Cardiac fibroblast (primary cell): Measurements from ENCODE around the gene DNAJC5.
A peak's percentile ranks its signal among the peaks of the same experiment; 100 is the strongest.
"Not testable (repeated sequence)": the region's sequence is repeated elsewhere in the genome, so short reads cannot be mapped to it uniquely, and the experiment has no call there.

ENCODE experiments used
- DNase-seq, 2 donors: peaks; one replicate each; pipeline versions ENCODE4 v3.0.0 to v3.0.0-alpha.2; 2010; ENCODE audit warnings: low read depth in 2 of 2
- H3K4me3 ChIP-seq, 2 donors: replicated peaks in 1 of 2; 1 replicate in 1 of 2; 2 replicates in 1 of 2; pipeline ENCODE4 v1.5.1; 2011; ENCODE audit warnings: low read depth in 2 of 2, low read length in 2 of 2, mild to moderate bottlenecking in 2 of 2, moderate library complexity in 1 of 2
- TF ChIP-seq, protein P1 (sequence below): IDR thresholded peaks from one replicate; pipeline ENCODE4 v1.5.1; 2011; ENCODE audit warnings: low read depth, mild to moderate bottlenecking, low read length, inconsistent platforms

DNAJC5 gene

DNA sequence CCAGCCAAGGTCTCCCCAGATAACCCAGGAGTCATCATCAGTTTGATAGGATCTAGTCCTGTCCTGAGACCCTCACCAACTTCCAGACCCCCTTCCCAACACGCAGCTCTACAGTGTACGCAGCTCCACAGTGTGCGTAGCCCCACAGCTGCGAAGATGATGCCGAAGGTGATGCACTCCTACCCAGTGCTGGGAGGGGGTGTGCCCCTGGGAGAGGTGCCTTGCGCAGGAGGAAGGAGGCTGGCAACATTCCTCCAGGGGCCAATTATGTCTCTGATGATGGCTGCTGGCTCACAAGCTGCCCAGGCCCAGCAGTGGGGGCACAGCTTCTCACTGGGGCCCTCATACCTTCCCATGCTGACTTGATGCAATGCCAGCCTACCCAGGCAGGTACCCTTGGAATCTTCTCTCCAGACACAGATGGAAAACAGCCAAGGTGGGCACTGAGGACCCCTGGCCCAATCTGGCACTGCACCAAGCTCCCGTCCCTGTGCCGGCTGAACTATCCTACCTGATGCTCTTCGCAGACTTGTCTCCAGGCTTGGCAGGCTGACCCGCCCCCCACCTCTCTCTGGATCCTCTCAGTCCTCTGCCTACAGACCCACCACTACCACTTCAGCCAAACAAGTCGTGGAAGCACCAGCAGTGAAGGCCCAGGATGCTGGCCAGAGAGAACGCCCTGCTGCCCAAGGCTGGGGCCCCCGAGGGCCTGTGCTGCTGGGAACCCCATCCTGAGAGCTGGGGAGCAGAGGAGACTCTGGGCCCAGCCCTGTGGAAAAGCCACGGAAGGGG, 73.4 kb downstream of the DNAJC5 start:
- TF ChIP-seq, protein P1, sequence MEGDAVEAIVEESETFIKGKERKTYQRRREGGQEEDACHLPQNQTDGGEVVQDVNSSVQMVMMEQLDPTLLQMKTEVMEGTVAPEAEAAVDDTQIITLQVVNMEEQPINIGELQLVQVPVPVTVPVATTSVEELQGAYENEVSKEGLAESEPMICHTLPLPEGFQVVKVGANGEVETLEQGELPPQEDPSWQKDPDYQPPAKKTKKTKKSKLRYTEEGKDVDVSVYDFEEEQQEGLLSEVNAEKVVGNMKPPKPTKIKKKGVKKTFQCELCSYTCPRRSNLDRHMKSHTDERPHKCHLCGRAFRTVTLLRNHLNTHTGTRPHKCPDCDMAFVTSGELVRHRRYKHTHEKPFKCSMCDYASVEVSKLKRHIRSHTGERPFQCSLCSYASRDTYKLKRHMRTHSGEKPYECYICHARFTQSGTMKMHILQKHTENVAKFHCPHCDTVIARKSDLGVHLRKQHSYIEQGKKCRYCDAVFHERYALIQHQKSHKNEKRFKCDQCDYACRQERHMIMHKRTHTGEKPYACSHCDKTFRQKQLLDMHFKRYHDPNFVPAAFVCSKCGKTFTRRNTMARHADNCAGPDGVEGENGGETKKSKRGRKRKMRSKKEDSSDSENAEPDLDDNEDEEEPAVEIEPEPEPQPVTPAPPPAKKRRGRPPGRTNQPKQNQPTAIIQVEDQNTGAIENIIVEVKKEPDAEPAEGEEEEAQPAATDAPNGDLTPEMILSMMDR: no peak
- peak overlapping the region; percentile 59 to 62 for H3K4me3 ChIP-seq

GRCh38 chr20:63968928-63969760, 74.2 kb downstream of the DNAJC5 start:
- TF ChIP-seq, protein P1: no peak
- DNase-seq: no peak
- H3K4me3 ChIP-seq: peak overlapping the region; percentile 59 to 62

More for the DNA sequence above, 73.4 kb downstream of the DNAJC5 start:
- DNase-seq: no peak

DNA sequence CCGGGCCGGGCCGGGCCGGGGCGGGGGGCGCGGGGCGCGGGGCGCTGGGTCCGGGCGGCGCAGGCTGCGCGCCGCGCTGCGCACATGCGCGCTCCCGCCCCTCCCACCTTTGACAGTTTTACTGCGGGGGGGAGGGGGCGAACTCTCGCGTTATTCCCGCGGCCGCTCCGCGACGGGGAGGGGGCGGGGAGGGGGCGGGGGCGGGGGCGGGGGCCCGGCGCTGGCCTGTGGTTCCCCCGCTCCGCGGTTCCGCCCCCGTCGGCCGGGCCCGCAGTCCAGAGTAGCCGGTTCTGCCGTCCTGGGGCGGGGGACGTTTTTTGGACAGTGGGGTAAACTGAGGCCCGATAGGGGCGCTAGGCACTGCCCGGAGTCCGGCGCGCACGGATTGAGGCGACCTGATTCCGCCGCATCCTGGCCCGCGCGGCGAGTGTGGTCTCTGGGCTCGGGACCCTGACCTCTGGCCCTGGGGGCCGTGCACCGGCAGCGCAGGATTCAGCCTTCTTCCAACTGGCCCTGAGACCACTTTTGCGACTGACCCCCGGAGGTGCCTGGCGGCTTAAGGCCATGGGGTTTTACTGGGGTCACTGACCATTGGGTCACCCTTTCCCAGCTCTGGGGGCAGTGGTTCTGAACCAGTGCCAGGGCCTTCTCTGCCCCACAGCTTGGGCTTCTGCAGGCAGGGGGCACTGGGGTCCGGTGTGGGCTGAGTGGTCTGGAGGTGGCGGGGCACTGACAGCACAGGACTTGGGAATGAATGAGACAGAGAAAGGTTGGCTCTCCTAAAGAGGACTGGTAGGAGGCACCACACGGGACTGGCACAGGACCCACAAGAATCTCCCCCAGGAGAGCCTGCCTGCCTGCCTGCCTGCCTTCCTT, 75.2 kb downstream of the DNAJC5 start, which contains the start of gene ZNF512B:
TSS of gene ZNF512B (minus strand) at position 93 of the 876 bp plus-strand sequence. CDS start 1,980 bp downstream, outside the sequence.
- TF ChIP-seq, protein P1: no peak
- peak within 1 kb of the TSS; percentile 62 to 66 for H3K4me3 ChIP-seq
- peak; percentile 44 to 75 for DNase-seq

DNA sequence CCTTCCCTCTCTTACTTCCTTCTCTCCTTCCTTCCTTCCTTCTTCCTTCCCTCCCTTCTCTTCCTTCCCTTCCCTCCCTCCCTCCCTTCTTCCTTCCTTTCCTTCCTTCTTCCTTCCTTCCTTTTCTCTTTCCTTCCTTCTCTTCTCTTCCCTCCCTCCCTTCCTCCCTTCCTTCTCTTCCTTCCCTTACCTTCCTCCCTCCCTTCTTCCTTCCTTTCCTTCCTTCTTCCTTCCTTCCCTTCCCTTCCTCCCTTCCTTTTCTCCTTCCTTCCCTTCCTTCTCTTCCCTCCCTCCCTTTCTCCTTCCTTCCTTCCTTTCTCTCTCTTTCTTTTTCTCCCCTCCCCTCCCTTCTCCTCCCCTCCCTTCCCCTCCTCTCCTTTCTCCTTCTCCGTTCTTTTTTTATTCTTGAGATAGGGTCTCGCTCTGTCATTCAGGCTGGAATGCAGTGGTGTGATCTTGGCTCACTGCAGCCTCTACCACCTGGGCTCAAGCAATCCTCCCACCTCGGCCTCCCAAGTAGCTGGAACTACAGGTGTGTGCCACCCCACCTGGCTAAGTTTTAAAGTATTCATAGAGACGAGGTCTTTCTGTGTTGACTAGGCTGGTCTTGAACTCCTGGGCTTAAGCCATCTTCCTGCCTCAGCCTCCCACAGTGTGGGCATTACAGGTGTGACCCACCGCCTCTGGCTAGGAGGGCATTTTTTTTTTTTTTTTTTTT, 75.9 kb downstream of the DNAJC5 start:
- no peak for DNase-seq
- TF ChIP-seq, protein P1: no peak
- no peak overlapping the region for H3K4me3 ChIP-seq

DNA sequence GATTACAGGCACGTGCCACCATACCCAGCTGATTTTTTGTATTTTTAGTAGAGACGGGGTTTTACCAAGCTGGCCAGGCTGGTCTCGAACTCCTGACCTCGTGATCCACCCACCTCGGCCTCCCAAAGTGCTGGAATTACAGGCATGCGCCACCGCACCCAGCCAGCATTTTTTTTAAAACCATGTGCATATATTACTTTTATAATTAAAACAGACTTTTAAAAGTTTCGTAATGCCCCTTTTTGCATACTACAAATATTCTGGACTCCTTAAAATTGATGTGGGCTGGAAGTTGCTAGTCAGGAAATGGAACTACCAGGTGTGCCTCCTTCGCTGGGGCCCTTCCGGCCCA, 77.0 kb downstream of the DNAJC5 start:
- DNase-seq: not testable (repeated sequence)

DNA sequence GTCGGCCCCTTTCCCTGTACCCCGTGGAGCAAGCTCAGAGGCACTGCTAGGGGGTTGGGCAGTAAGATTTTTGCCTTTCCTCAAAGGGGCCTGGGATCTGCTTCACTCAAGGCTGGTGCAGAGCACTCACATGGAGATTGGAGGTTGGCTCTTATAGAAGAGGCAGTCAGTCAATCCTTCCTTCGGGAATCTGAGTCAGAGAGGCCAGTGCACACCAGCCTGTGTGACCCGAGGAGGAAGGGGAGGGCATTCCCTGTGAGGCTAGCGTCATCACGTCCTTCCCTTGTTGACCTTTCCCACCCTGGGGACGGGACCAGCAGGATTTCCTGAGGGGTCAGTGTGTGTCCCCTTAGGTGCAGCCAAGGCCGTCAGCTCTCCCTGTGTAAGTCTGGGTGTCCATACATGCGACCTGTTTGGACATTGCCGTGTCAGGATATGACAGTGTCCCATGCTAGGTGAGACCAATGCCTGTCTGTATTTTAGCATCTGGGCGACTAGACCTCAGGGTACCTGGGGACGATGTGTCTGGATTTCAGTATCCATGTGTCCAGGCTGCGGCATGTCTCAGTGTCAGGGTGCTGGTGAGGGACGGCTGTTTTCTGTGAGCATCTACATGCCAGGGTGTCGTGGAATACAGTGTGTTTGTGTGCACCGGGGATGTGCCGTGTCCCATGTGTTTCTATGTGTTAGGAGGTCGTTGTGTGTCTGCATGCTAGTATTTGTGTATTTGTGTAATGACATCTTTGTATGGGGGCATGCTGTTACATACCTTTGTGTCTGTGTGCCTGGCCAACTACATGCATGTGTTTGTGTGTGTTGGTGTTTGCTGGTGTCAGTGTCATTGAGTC, 77.6 kb downstream of the DNAJC5 start:
- TF ChIP-seq, protein P1: no peak
- H3K4me3 ChIP-seq: no peak overlapping the region
- peak in 1 of 2 donors; percentile 19 for DNase-seq

More for the DNA sequence above, 77.0 kb downstream of the DNAJC5 start:
- H3K4me3 ChIP-seq: not testable (repeated sequence)
